ENCODE results near the gene GIMAP7.
"Not testable (repeated sequence)": the region's sequence is repeated elsewhere in the genome, so short reads cannot be mapped to it uniquely, and the experiment has no call there.

The GIMAP7 gene

GRCh38 chr7:150511048-150511447 is 3.6 kb upstream of the GIMAP7 start:
- no peak overlapping the region for H3K4me3 ChIP-seq (ENCODE audit: low read depth, low read length)
- no peak for TF ChIP-seq CTCF (IDR thresholded peaks at IDR 0.05; ENCODE audit: low read depth, low read length, missing control alignments)
- in situ Hi-C loops (cut with HindIII; ENCODE audit: low sequenced_read_pairs) = no loop called here
- DNase-seq (ENCODE audit: low read depth) = no peak

GRCh38 chr7:150513758-150514157 is 914 bp upstream of the GIMAP7 start:
- no peak overlapping the region for H3K4me3 ChIP-seq (ENCODE audit: low read depth, low read length)
- in situ Hi-C loops (cut with HindIII; ENCODE audit: low sequenced_read_pairs) = no loop called here
- DNase-seq (ENCODE audit: low read depth) = no peak
- no peak for TF ChIP-seq CTCF (IDR thresholded peaks at IDR 0.05; ENCODE audit: low read depth, low read length, missing control alignments)

DNA sequence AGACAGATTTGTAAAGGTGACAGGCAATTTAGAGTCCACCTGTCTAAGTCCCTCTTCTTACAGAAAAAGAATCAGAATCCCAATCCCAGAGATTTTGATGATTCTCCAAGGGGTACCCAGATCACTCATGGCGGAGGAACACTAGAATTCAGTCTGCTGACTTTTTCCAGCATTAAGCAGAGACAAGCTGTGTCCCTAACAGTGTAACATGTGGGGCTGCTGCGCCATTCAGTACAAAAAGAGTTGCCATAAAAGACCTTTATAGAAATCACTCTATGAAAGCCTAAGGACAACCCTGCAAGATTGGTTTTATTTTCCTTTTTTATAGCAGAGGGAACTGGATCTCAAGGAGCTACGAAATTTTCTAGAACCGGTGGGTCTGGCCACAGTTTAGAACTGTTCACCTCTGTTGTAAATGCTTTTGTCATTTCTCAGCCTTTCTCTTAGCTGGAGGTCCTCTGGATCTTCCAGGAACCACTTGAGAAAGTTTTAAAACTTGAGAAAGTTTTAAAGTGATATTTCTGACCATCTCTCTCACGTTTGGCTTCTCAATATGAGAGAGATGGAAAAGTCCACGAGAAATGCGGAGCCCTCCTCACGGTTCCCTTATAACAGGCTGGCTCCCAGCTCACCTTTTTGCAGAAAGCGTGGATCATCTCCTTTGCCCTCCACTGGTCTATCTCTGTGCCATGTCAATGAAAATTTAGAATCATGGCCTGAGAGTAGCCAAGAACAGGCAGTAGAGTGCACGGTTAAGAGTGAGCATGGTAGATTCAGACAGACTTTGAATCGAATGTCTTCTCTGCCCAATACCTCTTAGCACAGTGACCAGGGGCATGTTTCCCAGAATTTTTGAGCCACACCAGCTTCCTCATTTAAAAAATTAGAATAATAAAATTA is 826 bp downstream of the GIMAP7 start:
- no peak for TF ChIP-seq CTCF (IDR thresholded peaks at IDR 0.05; ENCODE audit: low read depth, low read length, missing control alignments)
- in situ Hi-C loops (cut with HindIII; ENCODE audit: low sequenced_read_pairs) = no loop called here
- DNase-seq (ENCODE audit: low read depth) = no peak
- no peak overlapping the region for H3K4me3 ChIP-seq (ENCODE audit: low read depth, low read length)

DNA sequence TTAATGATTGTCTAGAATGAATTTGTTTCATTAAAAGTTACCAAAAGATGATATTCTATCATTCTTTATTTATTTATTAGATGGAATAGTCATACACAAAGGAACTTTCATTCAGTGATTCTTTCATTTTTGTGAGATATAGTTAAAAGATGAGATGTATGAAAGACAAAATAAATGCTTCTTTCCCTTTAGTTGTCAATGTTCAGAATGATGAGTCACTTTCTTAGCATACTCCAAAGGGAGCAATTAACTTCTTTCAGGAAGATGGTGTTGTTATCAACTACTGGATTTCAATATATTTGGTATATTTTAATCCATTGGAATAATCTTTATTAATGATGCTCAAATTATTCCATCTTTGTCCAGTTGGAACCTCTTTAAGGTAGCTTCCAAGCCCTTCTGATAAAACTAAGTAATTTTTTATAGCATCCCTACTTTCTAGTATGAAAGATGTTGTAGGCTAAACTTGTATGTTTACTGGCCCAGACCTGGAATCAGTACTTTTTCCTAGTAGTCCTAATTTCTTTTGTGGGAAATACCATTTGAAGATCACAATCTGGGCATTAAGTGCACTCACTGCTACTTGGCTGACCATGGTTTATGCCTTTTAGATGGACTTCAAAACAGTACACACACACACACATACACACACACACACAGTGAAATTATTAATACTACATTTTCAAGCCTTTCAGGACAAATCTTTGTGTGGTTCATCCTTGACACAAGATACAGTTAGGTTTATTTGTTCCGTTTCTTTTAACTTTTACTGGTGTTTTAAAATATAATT is 2.5 kb downstream of the GIMAP7 start:
- DNase-seq (ENCODE audit: low read depth) = no peak
- no peak for TF ChIP-seq CTCF (IDR thresholded peaks at IDR 0.05; ENCODE audit: low read depth, low read length, missing control alignments)
- no peak overlapping the region for H3K4me3 ChIP-seq (ENCODE audit: low read depth, low read length)
- in situ Hi-C loops (cut with HindIII; ENCODE audit: low sequenced_read_pairs) = no loop called here

DNA sequence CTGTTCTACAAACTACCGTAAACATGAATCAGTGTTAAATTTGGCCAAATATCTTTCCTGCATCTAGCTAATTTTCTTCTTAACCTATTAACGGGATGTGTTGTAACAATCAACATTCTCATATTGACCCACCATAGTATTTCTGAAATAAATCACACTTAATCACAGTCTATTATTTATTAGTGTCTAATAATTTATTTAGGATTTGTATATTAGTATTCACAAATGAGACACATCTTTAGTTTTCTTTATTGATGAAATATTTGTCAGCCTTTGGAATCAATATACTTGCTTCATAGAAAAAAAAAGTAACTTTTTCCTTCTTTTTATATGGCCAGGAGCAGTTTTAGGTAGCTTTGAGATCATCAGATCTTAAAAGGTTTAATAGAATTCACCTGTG is 4.6 kb downstream of the GIMAP7 start:
- H3K4me3 ChIP-seq (ENCODE audit: low read depth, low read length) = no peak overlapping the region
- no peak for DNase-seq (ENCODE audit: low read depth)
- no peak for TF ChIP-seq CTCF (IDR thresholded peaks at IDR 0.05; ENCODE audit: low read depth, low read length, missing control alignments)
- in situ Hi-C loops (cut with HindIII; ENCODE audit: low sequenced_read_pairs) = no loop called here

DNA sequence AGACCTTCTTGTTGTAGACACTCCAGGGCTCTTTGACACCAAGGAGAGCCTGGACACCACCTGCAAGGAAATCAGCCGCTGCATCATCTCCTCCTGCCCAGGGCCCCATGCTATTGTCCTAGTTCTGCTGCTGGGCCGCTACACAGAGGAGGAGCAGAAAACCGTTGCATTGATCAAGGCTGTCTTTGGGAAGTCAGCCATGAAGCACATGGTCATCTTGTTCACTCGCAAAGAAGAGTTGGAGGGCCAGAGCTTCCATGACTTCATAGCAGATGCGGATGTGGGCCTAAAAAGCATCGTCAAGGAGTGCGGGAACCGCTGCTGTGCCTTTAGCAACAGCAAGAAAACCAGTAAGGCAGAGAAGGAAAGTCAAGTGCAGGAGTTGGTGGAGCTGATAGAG is 5.5 kb downstream of the GIMAP7 start:
- in situ Hi-C loops (cut with HindIII; ENCODE audit: low sequenced_read_pairs) = no loop called here
- H3K4me3 ChIP-seq (ENCODE audit: low read depth, low read length) = no peak overlapping the region
- no peak for TF ChIP-seq CTCF (IDR thresholded peaks at IDR 0.05; ENCODE audit: low read depth, low read length, missing control alignments)
- no peak for DNase-seq (ENCODE audit: low read depth)

DNA sequence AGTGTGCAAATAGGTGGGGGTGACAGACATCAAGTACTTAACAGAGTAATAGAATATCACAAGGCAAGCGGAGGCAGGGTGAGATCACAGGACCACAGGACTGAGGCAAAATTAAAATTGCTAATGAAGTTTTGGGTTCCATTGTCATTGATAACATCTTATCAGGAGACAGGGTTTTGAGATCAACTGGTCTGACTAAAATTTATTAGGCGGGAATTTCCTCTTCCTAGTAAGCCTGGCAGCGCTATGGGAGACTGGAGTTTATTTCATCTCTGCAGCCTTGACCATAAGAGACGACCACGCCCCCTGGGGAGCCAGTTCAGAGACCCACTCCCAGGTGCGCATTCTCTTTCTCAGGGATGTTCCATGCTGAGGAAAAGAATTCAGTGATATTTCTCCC is 8.3 kb downstream of the GIMAP7 start:
- DNase-seq (ENCODE audit: low read depth); H3K4me3 ChIP-seq (ENCODE audit: low read depth, low read length); in situ Hi-C loops (cut with HindIII; ENCODE audit: low sequenced_read_pairs): not testable (repeated sequence)
